H1 (cell line): Measurements from ENCODE around the gene EDDM3A. TPM values are rescaled to one million over a fixed set of nuclear protein-coding genes. Genes with fewer than 3 reads are reported as not detected.

Experiments used
- POLR2AphosphoS5 ChIP-seq: IDR thresholded peaks from 2 replicates; pipeline ENCODE4 v1.6.1; 2011; ENCODE audit warnings: low read depth, low read length
- ZNF274 ChIP-seq: IDR thresholded peaks from 2 replicates; pipeline ENCODE4 v1.7.0; 2012; ENCODE audit warnings: low read length, borderline replicate concordance; ENCODE audit errors: extremely low read depth
- polyA plus RNA-seq, 7 experiments: library from polyadenylated mRNA; depleted of rRNA in 3 of 7; stranded (reverse) in 5 of 7; unstranded in 2 of 7; fragments of >200 nt in 5 of 7; fragments of 200-250 nt in 2 of 7; gene quantifications; 1 replicate in 5 of 7; 2 replicates in 1 of 7; 4 replicates in 1 of 7; pipeline versions ENCODE4 v1.2.1 to v1.2.3, GENCODE V29; 2011 to 2013; ENCODE audit warnings: missing spikeins in 2 of 7, mixed read lengths in 2 of 7
- total RNA-seq: library from RNA; stranded (reverse); fragmentation: NEBNext Ultra II Directional; extraction: Animal tissue kit (Norgen Biotek cat#: 25700); gene quantifications from 2 replicates; pipeline ENCODE4 v1.2.1, GENCODE V29; 2021

Gene EDDM3A
- total and polyA plus RNA-seq, 2 of the 8 experiments (the other 6 are each of a cell fraction or from before 2014, with no cell fraction given): 0.09 TPM; not detected in 1

DNA sequence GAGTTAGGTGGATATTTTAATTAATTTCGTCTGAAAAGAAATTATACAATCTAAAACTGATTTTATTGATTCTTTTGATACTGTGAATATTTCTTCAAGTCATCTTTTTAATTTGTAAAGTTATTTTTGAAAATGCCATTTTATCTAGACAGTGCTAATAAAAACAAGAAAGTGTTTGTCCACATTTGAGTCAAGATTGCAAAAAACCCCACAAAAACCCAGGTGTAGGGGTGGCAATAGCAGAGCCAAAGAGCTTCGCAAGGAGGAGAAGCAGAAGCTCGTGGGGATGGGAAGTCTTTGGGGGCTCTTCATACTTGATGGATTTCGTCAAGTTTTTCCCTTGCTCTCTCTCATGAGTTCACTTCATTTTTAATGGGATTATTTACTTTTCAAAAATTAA lies 41.3 kb downstream of the EDDM3A start (continued):
- TF ChIP-seq ZNF274 (no peak), POLR2AphosphoS5 (no peak)
